Measurements from ENCODE around the gene RAB27B. TPM values are rescaled to one million over a fixed set of nuclear protein-coding genes. Genes with fewer than 3 reads are reported as not detected.
"Not testable (repeated sequence)": the region's sequence is repeated elsewhere in the genome, so short reads cannot be mapped to it uniquely, and the experiment has no call there.

Gene RAB27B
- total RNA-seq, 2 experiments from 2014 or later: not detected

- Mint-ChIP-seq H3K9me3 (no peaks in the 10 kb centered on the region), H3K4me1 (peaks cover 4% of the 10 kb centered on the region), H3K27ac (no peak overlapping the region), H3K36me3 (no peaks in the 10 kb centered on the region), H3K4me3 (no peak overlapping the region), H3K27me3 (peaks cover 4% of the 10 kb centered on the region)
- no peak for DNase-seq
These were observed 22.5 kb upstream of the RAB27B start for GRCh38 chr18:54805571-54806334.

DNA sequence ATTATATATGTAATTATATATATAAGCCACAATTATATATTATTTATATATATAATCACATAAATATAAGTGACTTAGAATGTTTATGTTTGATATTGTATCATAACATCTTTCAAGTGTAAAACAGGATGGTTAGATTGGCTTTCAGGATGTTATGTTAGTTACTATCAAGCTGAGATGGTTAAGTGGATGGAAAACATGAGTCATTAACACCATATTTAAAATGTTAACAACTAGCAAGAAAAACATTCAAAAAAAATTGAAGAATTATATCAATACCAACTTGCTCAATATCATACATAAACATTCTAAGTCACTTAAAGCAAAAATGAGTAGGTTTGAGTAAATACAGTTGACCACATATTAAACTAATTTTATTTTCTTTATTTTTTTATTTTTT is 21.8 kb upstream of the RAB27B start:
- Mint-ChIP-seq H3K4me1 (peaks cover 4% of the 10 kb centered on the region), H3K27ac (no peak overlapping the region), H3K27me3 (peaks cover 10% of the 10 kb centered on the region), H3K9me3 (no peaks in the 10 kb centered on the region), H3K4me3 (no peak overlapping the region), H3K36me3 (no peaks in the 10 kb centered on the region)
- DNase-seq: no peak

- H3K4me1 Mint-ChIP-seq: peaks cover 6% of the 10 kb centered on the region
These were observed 21.0 kb upstream of the RAB27B start for GRCh38 chr18:54807303-54807702.

GRCh38 chr18:54810662-54811061 is 17.6 kb upstream of the RAB27B start:
- not testable (repeated sequence) for H3K9me3 Mint-ChIP-seq, H3K4me3 Mint-ChIP-seq, H3K27ac Mint-ChIP-seq, H3K36me3 Mint-ChIP-seq, H3K4me1 Mint-ChIP-seq, DNase-seq
- H3K27me3 Mint-ChIP-seq: peaks cover 22% of the 10 kb centered on the region

More at GRCh38 chr18:54807303-54807702, 21.0 kb upstream of the RAB27B start:
- H3K36me3 Mint-ChIP-seq: no peaks in the 10 kb centered on the region
- H3K27ac Mint-ChIP-seq: no peak overlapping the region
- H3K9me3 Mint-ChIP-seq: no peaks in the 10 kb centered on the region
- no peak overlapping the region for H3K4me3 Mint-ChIP-seq
- no peak for DNase-seq
- H3K27me3 Mint-ChIP-seq: peaks cover 15% of the 10 kb centered on the region

- Mint-ChIP-seq H3K4me1 (peaks cover 5% of the 10 kb centered on the region), H3K9me3 (no peaks in the 10 kb centered on the region), H3K36me3 (no peaks in the 10 kb centered on the region), H3K27me3 (peaks cover 22% of the 10 kb centered on the region), H3K27ac (no peak overlapping the region), H3K4me3 (no peak overlapping the region)
- DNase-seq: peak; percentile 14
These were observed 15.4 kb upstream of the RAB27B start for GRCh38 chr18:54812885-54813284.

DNA sequence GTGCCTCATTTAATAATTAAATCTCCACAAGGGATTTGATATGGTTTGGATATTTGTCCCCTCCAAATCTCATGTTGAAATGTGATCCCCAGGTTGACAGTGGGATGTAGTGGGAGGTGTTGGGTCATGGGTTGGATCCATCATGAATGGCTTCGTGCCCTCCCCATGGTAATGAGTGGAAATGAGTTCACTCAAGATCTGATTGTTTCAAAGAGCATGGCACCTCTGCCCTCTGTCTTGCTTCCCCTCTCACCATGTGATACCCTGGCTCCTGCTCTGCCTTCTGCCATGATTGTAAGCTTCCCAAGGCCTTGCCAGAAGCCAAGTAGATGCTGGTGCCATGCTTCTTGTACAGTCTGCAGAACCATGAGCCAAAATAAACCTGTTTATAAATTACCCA is 15.0 kb upstream of the RAB27B start:
- H3K4me1 Mint-ChIP-seq: peaks cover 5% of the 10 kb centered on the region
- no peak for DNase-seq
- no peak overlapping the region for H3K27ac Mint-ChIP-seq
- H3K27me3 Mint-ChIP-seq: peaks cover 24% of the 10 kb centered on the region
- H3K9me3 Mint-ChIP-seq: no peaks in the 10 kb centered on the region
- no peak overlapping the region for H3K4me3 Mint-ChIP-seq
- H3K36me3 Mint-ChIP-seq: no peaks in the 10 kb centered on the region

DNA sequence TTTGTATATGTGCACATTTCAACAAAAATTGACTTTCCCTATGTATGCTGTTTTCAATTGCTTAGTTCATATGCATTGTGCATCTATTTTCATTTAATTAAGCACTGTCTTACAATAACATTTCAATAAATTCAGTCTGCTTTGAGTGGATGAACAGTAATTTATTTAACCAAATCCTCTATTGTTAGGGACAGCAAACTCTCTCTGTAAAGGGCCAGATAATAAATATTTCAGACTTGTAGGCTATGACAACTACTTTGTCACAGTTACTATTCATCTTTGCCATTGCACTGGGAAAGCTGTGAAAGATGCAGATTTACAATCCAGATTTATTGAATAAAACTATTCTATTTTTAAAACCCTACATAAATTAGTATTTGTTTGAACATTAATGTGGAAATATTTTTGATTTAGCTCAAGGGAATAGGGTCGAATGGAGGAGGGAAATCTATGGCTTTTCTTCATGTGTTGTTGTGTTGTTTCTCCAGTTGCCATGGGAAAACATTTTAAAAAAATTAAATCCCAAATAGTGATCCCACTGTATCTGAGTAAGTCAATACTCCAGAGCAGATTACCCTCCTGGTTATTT is 14.2 kb upstream of the RAB27B start:
- Mint-ChIP-seq H3K36me3 (no peaks in the 10 kb centered on the region), H3K27me3 (peaks cover 26% of the 10 kb centered on the region), H3K4me3 (no peak overlapping the region), H3K27ac (no peak overlapping the region), H3K4me1 (peaks cover 5% of the 10 kb centered on the region), H3K9me3 (no peaks in the 10 kb centered on the region)
- DNase-seq: no peak

DNA sequence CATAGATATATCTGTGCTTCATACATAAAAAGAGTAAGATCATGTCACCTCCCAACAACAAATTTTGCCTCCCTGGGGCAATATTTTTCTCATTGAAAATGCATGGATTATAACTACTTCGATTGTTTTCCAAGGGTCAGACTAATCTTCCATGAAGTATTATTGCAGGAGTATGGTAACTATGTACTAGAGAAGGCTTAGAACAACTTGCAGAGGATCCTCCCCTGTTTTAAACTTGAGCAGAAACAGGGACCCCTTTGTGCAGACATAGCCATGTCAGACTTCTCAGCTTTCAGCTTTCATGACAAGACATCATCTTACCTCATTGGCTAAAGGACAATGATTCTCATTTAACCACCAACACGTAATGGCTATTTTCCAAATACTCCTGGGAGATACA is 13.2 kb upstream of the RAB27B start:
- no peak overlapping the region for H3K4me3 Mint-ChIP-seq
- H3K27me3 Mint-ChIP-seq: peaks cover 26% of the 10 kb centered on the region
- no peaks in the 10 kb centered on the region for H3K9me3 Mint-ChIP-seq
- DNase-seq: no peak
- H3K36me3 Mint-ChIP-seq: no peaks in the 10 kb centered on the region
- no peak overlapping the region for H3K27ac Mint-ChIP-seq
- peaks cover 5% of the 10 kb centered on the region for H3K4me1 Mint-ChIP-seq

GRCh38 chr18:54820785-54821275 is 7.4 kb upstream of the RAB27B start:
- not testable (repeated sequence) for H3K4me1 Mint-ChIP-seq, H3K27ac Mint-ChIP-seq, DNase-seq, H3K36me3 Mint-ChIP-seq, H3K27me3 Mint-ChIP-seq, H3K9me3 Mint-ChIP-seq, H3K4me3 Mint-ChIP-seq

GRCh38 chr18:54822872-54823845 is 5.1 kb upstream of the RAB27B start:
- peaks cover 27% of the 10 kb centered on the region for H3K27me3 Mint-ChIP-seq
- no peaks in the 10 kb centered on the region for H3K36me3 Mint-ChIP-seq
- H3K4me1 Mint-ChIP-seq: peaks cover 2% of the 10 kb centered on the region
- H3K4me3 Mint-ChIP-seq: no peak overlapping the region
- DNase-seq: no peak
- no peaks in the 10 kb centered on the region for H3K9me3 Mint-ChIP-seq
- no peak overlapping the region for H3K27ac Mint-ChIP-seq

- H3K9me3 Mint-ChIP-seq: no peaks in the 10 kb centered on the region
- no peak overlapping the region for H3K27ac Mint-ChIP-seq
- peaks cover 32% of the 10 kb centered on the region for H3K27me3 Mint-ChIP-seq
- H3K36me3 Mint-ChIP-seq: no peaks in the 10 kb centered on the region
- peaks cover 7% of the 10 kb centered on the region for H3K4me1 Mint-ChIP-seq
- no peak for DNase-seq
- no peak overlapping the region for H3K4me3 Mint-ChIP-seq
These were observed 3.5 kb upstream of the RAB27B start for GRCh38 chr18:54824761-54825160.

DNA sequence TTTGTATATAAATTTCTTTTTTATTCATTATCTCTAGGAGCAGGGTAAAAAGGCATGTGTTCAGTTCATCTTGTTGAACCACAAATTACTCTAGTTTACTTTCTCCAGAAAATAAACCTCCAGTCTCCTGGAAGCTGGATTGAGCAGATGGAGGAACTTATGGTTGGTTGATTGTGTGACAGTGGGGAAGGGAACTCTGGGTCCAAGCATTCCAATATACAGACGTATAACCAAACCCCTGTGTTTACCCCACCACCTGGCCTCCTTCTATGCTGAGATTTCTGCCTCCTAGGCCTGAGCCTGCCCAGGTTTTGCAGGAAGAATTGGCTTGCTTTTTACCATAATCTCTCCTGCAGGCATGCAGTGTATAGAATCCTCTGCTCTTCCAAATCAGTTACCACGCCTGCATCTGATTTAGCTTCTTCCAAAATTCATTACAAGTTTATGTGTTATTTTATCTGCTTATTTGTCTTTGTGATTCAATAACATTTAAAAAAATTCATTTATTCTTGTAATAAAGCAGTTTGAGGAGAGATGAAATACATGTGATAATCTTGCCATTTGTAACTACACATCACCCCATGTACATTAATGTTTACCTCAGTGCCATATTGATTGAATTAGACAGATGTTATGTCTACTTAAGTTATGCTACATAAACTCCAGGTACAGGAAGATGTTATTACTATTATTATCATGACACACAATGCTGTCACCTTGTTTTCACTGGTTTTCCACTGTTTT is 2.5 kb upstream of the RAB27B start:
- H3K36me3 Mint-ChIP-seq: no peaks in the 10 kb centered on the region
- H3K27me3 Mint-ChIP-seq: peaks cover 36% of the 10 kb centered on the region
- H3K4me1 Mint-ChIP-seq: peaks cover 9% of the 10 kb centered on the region
- no peak for DNase-seq
- no peaks in the 10 kb centered on the region for H3K9me3 Mint-ChIP-seq
- H3K27ac Mint-ChIP-seq: no peak overlapping the region
- no peak overlapping the region for H3K4me3 Mint-ChIP-seq

DNA sequence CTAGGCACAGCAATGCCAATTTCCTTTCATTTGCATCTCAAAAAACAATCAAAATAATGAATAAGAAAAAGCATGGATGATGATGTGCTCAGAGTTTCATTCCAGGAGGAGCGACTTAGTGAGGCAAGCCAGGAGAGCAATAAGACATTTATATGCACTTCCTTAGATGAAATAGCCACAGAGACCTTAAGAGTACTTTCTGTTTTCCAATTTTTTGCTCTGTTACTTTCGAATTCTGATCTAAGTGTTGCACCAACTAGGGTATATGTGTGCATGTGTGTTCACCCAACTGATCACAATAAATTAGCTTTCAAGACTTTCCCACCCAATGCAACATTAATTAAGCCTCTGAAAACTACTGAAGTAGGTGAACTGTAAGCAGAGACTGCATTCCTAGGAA is 709 bp downstream of the RAB27B start:
- H3K27ac Mint-ChIP-seq: no peak overlapping the region
- H3K4me3 Mint-ChIP-seq: peak overlapping the region; percentile 60
- H3K36me3 Mint-ChIP-seq: no peaks in the 10 kb centered on the region
- peaks cover 4% of the 10 kb centered on the region for H3K9me3 Mint-ChIP-seq
- peaks cover 9% of the 10 kb centered on the region for H3K4me1 Mint-ChIP-seq
- DNase-seq: no peak
- peaks cover 43% of the 10 kb centered on the region for H3K27me3 Mint-ChIP-seq

GRCh38 chr18:54829856-54830255 is 1.6 kb downstream of the RAB27B start:
- H3K27me3 Mint-ChIP-seq: peaks cover 43% of the 10 kb centered on the region
- H3K4me3 Mint-ChIP-seq: no peak overlapping the region
- no peak for DNase-seq
- H3K36me3 Mint-ChIP-seq: no peaks in the 10 kb centered on the region
- H3K9me3 Mint-ChIP-seq: peaks cover 4% of the 10 kb centered on the region
- H3K4me1 Mint-ChIP-seq: peaks cover 9% of the 10 kb centered on the region
- no peak overlapping the region for H3K27ac Mint-ChIP-seq

Data from activated naive CD8-positive, alpha-beta T cell treated with anti-CD3 and anti-CD28 coated beads for 36 hours (primary cell).